ENCODE data around the gene ACER2. TPM values are rescaled to one million over a fixed set of nuclear protein-coding genes. Genes with fewer than 3 reads are reported as not detected.
A peak's percentile ranks its signal among the peaks of the same experiment; 100 is the strongest.

ACER2 gene
- total RNA-seq, 1 donor from 2014 or later, result 3.9 TPM

GRCh38 chr9:19456996-19457692 is 48.3 kb downstream of the ACER2 start:
- DNase-seq (ENCODE audit: extremely low spot score in 2 of 2), result no peak
- no peaks in the 10 kb centered on the region for H3K27me3 ChIP-seq
- H3K4me3 ChIP-seq, result no peak overlapping the region
- TF ChIP-seq POLR2A (IDR thresholded peaks at IDR 0.05) (no peak), CTCF (IDR thresholded peaks at IDR 0.05) (peak; percentile 87 to 95 (median 88)), POLR2AphosphoS5 (IDR thresholded peaks at IDR 0.05; ENCODE audit: insufficient read depth in 1 of 2, low read depth in 1 of 2) (peak in 1 of 2 donors; percentile 66)
- peak overlapping the region; percentile 10 for H3K27ac ChIP-seq
- no peaks in the 10 kb centered on the region for H3K4me1 ChIP-seq
- H3K36me3 ChIP-seq, result no peaks in the 10 kb centered on the region
- no peaks in the 10 kb centered on the region for H3K9me3 ChIP-seq
- intact Hi-C loops (cut with DNase I), result loop anchor here (2.0 kb wide), 1 partner anchor 78 kb away; no protein-coding TSS in a partner anchor

GRCh38 chr9:19457693-19458009 is 48.8 kb downstream of the ACER2 start:
- Histone ChIP-seq H3K27me3 (no peaks in the 10 kb centered on the region), H3K27ac (no peak overlapping the region), H3K36me3 (no peaks in the 10 kb centered on the region), H3K4me1 (no peaks in the 10 kb centered on the region), H3K9me3 (no peaks in the 10 kb centered on the region), H3K4me3 (no peak overlapping the region)
- no peak for DNase-seq (ENCODE audit: extremely low spot score in 2 of 2)
- no peak for TF ChIP-seq POLR2AphosphoS5 (IDR thresholded peaks at IDR 0.05; ENCODE audit: insufficient read depth in 1 of 2, low read depth in 1 of 2)
- TF ChIP-seq CTCF (IDR thresholded peaks at IDR 0.05), result no peak
- no peak for TF ChIP-seq POLR2A (IDR thresholded peaks at IDR 0.05)
- intact Hi-C loops (cut with DNase I), result loop anchor here (2.0 kb wide), 1 partner anchor 79 kb away; no protein-coding TSS in a partner anchor

GRCh38 chr9:19460243-19460642 is 51.4 kb downstream of the ACER2 start:
- H3K4me3 ChIP-seq, result no peak overlapping the region
- TF ChIP-seq POLR2AphosphoS5 (IDR thresholded peaks at IDR 0.05; ENCODE audit: insufficient read depth in 1 of 2, low read depth in 1 of 2), result no peak
- no peak for DNase-seq (ENCODE audit: extremely low spot score in 2 of 2)
- H3K4me1 ChIP-seq, result peaks cover 8% of the 10 kb centered on the region
- no peaks in the 10 kb centered on the region for H3K36me3 ChIP-seq
- no peaks in the 10 kb centered on the region for H3K27me3 ChIP-seq
- intact Hi-C loops (cut with DNase I), result no loop called here
- H3K27ac ChIP-seq, result no peak overlapping the region
- H3K9me3 ChIP-seq, result no peaks in the 10 kb centered on the region

GRCh38 chr9:19461135-19461534 is 52.3 kb downstream of the ACER2 start:
- Histone ChIP-seq H3K9me3 (no peaks in the 10 kb centered on the region), H3K4me1 (peaks cover 9% of the 10 kb centered on the region), H3K4me3 (no peak overlapping the region), H3K27me3 (no peaks in the 10 kb centered on the region), H3K36me3 (no peaks in the 10 kb centered on the region), H3K27ac (no peak overlapping the region)
- intact Hi-C loops (cut with DNase I), result no loop called here
- DNase-seq (ENCODE audit: extremely low spot score in 2 of 2), result no peak
- TF ChIP-seq POLR2AphosphoS5 (IDR thresholded peaks at IDR 0.05; ENCODE audit: insufficient read depth in 1 of 2, low read depth in 1 of 2), result no peak
- TF ChIP-seq CTCF (IDR thresholded peaks at IDR 0.05), result no peak
- TF ChIP-seq POLR2A (IDR thresholded peaks at IDR 0.05), result no peak

- H3K9me3 ChIP-seq, result no peaks in the 10 kb centered on the region
- H3K4me3 ChIP-seq, result peak overlapping the region; percentile 47 to 76
- peaks cover 9% of the 10 kb centered on the region for H3K4me1 ChIP-seq
- TF ChIP-seq POLR2A (IDR thresholded peaks at IDR 0.05) (no peak), CTCF (IDR thresholded peaks at IDR 0.05) (no peak), POLR2AphosphoS5 (IDR thresholded peaks at IDR 0.05; ENCODE audit: insufficient read depth in 1 of 2, low read depth in 1 of 2) (no peak)
- no peaks in the 10 kb centered on the region for H3K27me3 ChIP-seq
- H3K27ac ChIP-seq, result no peak overlapping the region
- no peaks in the 10 kb centered on the region for H3K36me3 ChIP-seq
- intact Hi-C loops (cut with DNase I), result no loop called here
- DNase-seq (ENCODE audit: extremely low spot score in 2 of 2), result no peak
Observed at GRCh38 chr9:19464061-19464763, 55.4 kb downstream of the ACER2 start.
